K562 (cell line): ENCODE data around the gene FOXE1. TPM values are rescaled to one million over a fixed set of nuclear protein-coding genes. Genes with fewer than 3 reads are reported as not detected.

Source experiments
- ATAC-seq: fragments of 200-7000 bp; cut with Tn5 transposase; 3 replicates; pipeline ENCODE4 v1.9.1; 2020; ENCODE audit warnings: moderate library complexity
- BruUV-seq: library from RNA; stranded (reverse); fragments of 400-500 nt; replicated peaks from 2 replicates; lab custom pipeline; 2021; lab: Mats Ljungman, UMichigan
- CTCF ChIA-PET: fragments of 300-600 bp; formaldehyde crosslinking; extraction: SDS; loops from one replicate; lab custom pipeline; 2021; ENCODE audit warnings: low intra/inter-chr PET ratio; lab: Yijun Ruan, JAX
- POLR2A ChIA-PET: fragments of 300-600, 350-650 bp; sonication (Branson Sonifier 250); formaldehyde crosslinking; extraction: SDS; loops from one replicate; lab custom pipeline; 2021; ENCODE audit warnings: antibody characterized with exemption, inconsistent platforms; lab: Yijun Ruan, JAX
- DNase-seq, 4 experiments: peaks; one replicate each; pipeline versions ENCODE4 v3.0.0 to v3.0.0-alpha.2; 2011 to 2018; ENCODE audit warnings: low spot score in 3 of 4, mixed read lengths in 3 of 4; ENCODE audit errors: extremely low read depth in 1 of 4
- FAIRE-seq: peaks from 2 replicates; lab custom pipeline; 2011; peaks lifted over from hg19 to GRCh38; lab: Jason Lieb, UNC
- H2AFZ ChIP-seq: 2 replicates; pipeline ENCODE4 v1.6.0; 2011; ENCODE audit warnings: low read depth, low read length, control low read depth, inconsistent platforms
- H3K27ac ChIP-seq: fragments of 200-600 bp; 3 replicates; pipeline ENCODE4 v1.8.0; 2011; ENCODE audit warnings: low read depth, mild to moderate bottlenecking, control low read depth, inconsistent platforms, low read length, moderate library complexity, mixed read lengths; ENCODE audit errors: extremely low read depth
- H3K27me3 ChIP-seq, 2 experiments: fragments of 300-600 bp in 1 of 2; 2 replicates in 1 of 2; 3 replicates in 1 of 2; pipeline versions ENCODE4 v1.6.0 to v1.8.0; 2011; ENCODE audit warnings: inconsistent platforms in 2 of 2, low read length in 2 of 2, mild to moderate bottlenecking in 1 of 2, mixed read lengths in 1 of 2, moderate library complexity in 1 of 2; ENCODE audit not compliant: control insufficient read depth in 2 of 2, insufficient read depth in 2 of 2
- H3K36me3 ChIP-seq: fragments of 300-600 bp; 3 replicates; pipeline ENCODE4 v1.8.0; 2011; ENCODE audit warnings: mild to moderate bottlenecking, low read length, inconsistent platforms; ENCODE audit not compliant: control insufficient read depth, insufficient read depth
- H3K4me1 ChIP-seq, 2 experiments: fragments of 200-600 bp in 1 of 2; replicated peaks in 1 of 2; 2 replicates in 1 of 2; 3 replicates in 1 of 2; pipeline versions ENCODE4 v1.5.1 to v1.8.0; 2011; ENCODE audit warnings: inconsistent platforms in 2 of 2, low read length in 2 of 2, mild to moderate bottlenecking in 1 of 2, mixed read lengths in 1 of 2, moderate library complexity in 1 of 2; ENCODE audit not compliant: control insufficient read depth in 2 of 2, insufficient read depth in 2 of 2
- H3K4me2 ChIP-seq: 2 replicates; pipeline ENCODE4 v1.6.1; 2011; ENCODE audit warnings: low read length, control low read depth, inconsistent platforms, mixed read lengths; ENCODE audit not compliant: insufficient read depth
- H3K4me3 ChIP-seq: fragments of 200-600 bp; sonication (generic), shearing (Covaris generic); 2 replicates; pipeline ENCODE4 v1.5.1; 2016; ENCODE audit warnings: control low read depth, inconsistent platforms
- H3K79me2 ChIP-seq: fragments of 200-600 bp; 3 replicates; pipeline ENCODE4 v1.8.0; 2011; ENCODE audit warnings: low read length, inconsistent platforms; ENCODE audit not compliant: control insufficient read depth, insufficient read depth
- H3K9ac ChIP-seq, 2 experiments: 2 replicates each; pipeline versions ENCODE4 v1.6.0 to v1.6.1; 2011; ENCODE audit warnings: low read depth in 2 of 2, low read length in 2 of 2, control low read depth in 1 of 2, inconsistent platforms in 1 of 2, mild to moderate bottlenecking in 1 of 2, mixed read lengths in 1 of 2; ENCODE audit not compliant: insufficient read depth in 1 of 2
- H3K9me1 ChIP-seq: one replicate; pipeline ENCODE4 v1.6.0; 2011; ENCODE audit warnings: inconsistent platforms, mild to moderate bottlenecking, low read length, moderate library complexity; ENCODE audit not compliant: control insufficient read depth, insufficient read depth
- H3K9me3 ChIP-seq: replicated peaks from 2 replicates; pipeline ENCODE4 v1.5.1; 2011; ENCODE audit warnings: low read depth, low read length, inconsistent platforms; ENCODE audit not compliant: control insufficient read depth, insufficient read depth
- H4K20me1 ChIP-seq: replicated peaks from 2 replicates; pipeline ENCODE4 v1.6.1; 2011; ENCODE audit warnings: low read length, inconsistent platforms, mixed read lengths; ENCODE audit not compliant: control insufficient read depth, insufficient read depth
- DDX20 ChIP-seq: fragments of 450-650 bp; IDR thresholded peaks from 2 replicates; pipeline ENCODE4 v1.6.1; 2016; ENCODE audit warnings: missing genetic modification characterization, low read depth, mild to moderate bottlenecking, missing compliant biosample characterization, moderate library complexity
- EP400 ChIP-seq: fragments of 450-650 bp; IDR thresholded peaks from 2 replicates; pipeline ENCODE4 v1.6.1; 2017; ENCODE audit warnings: antibody characterized with exemption, mild to moderate bottlenecking, moderate library complexity
- FOXM1 ChIP-seq, 2 experiments: fragments of 450-650 bp in 1 of 2; sonication (generic) in 1 of 2; formaldehyde crosslinking in 1 of 2; IDR thresholded peaks; 2 replicates each; pipeline versions ENCODE4 v1.6.1 to v1.9.0; 2017 to 2022; ENCODE audit warnings: low read depth in 2 of 2, mild to moderate bottlenecking in 2 of 2, missing genetic modification reagents in 1 of 2, moderate library complexity in 1 of 2
- GABPA ChIP-seq: fragments of 200-800 bp; sonication (Bioruptor generic); conservative IDR thresholded peaks from 2 replicates; pipeline ENCODE4 v1.6.1; 2016; ENCODE audit warnings: low read depth, missing genetic modification characterization, missing compliant biosample characterization
- MTA1 ChIP-seq: fragments of 450-650 bp; IDR thresholded peaks from 2 replicates; pipeline ENCODE4 v1.6.1; 2017; ENCODE audit warnings: borderline replicate concordance
- MXI1 ChIP-seq: IDR thresholded peaks from 2 replicates; pipeline ENCODE4 v1.6.1; 2011; ENCODE audit warnings: low read depth, mild to moderate bottlenecking, improper control_type of control experiment, low read length
- POLR2AphosphoS2 ChIP-seq: IDR thresholded peaks from 2 replicates; pipeline ENCODE4 v1.6.1; 2012; ENCODE audit warnings: low read length, improper control_type of control experiment
- ZNF184 ChIP-seq: sonication (generic); formaldehyde crosslinking; IDR thresholded peaks from 2 replicates; pipeline ENCODE4 v1.5.0; 2020; ENCODE audit warnings: missing genetic modification reagents
- ZNF75A ChIP-seq: fragments of 450-650 bp; formaldehyde crosslinking; IDR thresholded peaks from 2 replicates; pipeline ENCODE4 v1.4.0; 2020; ENCODE audit warnings: mild to moderate bottlenecking
- in situ Hi-C: fragments of 300-500 bp; cut with MboI; formaldehyde crosslinking; loops from 4 replicates; pipeline ENCODE4 v1.15.0; 2018; ENCODE audit warnings: inconsistent platforms, mixed read lengths
- intact Hi-C: fragments of 100-400 bp; cut with micrococcal nuclease; formaldehyde crosslinking; loops from 2 replicates; pipeline ENCODE4 v1.14.2; 2022
- polyA plus RNA-seq, 8 experiments: library from polyadenylated mRNA; depleted of rRNA in 4 of 8; stranded (reverse) in 5 of 8; unstranded in 3 of 8; fragments of >200 nt; fragmentation: Nextera tagmentation in 2 of 8; fragmentation: Illumina TruSeq in 1 of 8; extraction: Ambion mirVana in 2 of 8; extraction: Trizol in 1 of 8; gene quantifications; 2 replicates each; pipeline versions ENCODE4 v1.2.1 to v1.2.3, GENCODE V29; 2011 to 2014; ENCODE audit warnings: inconsistent platforms in 1 of 8, missing spikeins in 1 of 8
- total RNA-seq, 7 experiments: library from RNA; depleted of rRNA in 6 of 7; stranded (reverse); fragments of >200 nt in 6 of 7; fragmentation: Illumina TruSeq in 2 of 7; extraction: Trizol in 2 of 7; gene quantifications; 2 replicates each; pipeline versions ENCODE4 v1.2.1 to v1.2.3, GENCODE V29; 2011 to 2021; ENCODE audit warnings: low replicate concordance in 1 of 7
- TF ChIP-seq, protein P1 (sequence below): fragments of 450-650 bp; IDR thresholded peaks from 2 replicates; pipeline ENCODE4 v1.6.1; 2017; ENCODE audit warnings: antibody characterized with exemption, mild to moderate bottlenecking
- TF ChIP-seq, protein P2 (sequence below): fragments of 450-650 bp; formaldehyde crosslinking; IDR thresholded peaks from 2 replicates; pipeline ENCODE4 v1.4.0; 2022; ENCODE audit warnings: missing genetic modification characterization
- TF ChIP-seq, protein P3 (sequence below), 2 experiments: IDR thresholded peaks; 2 replicates each; pipeline ENCODE4 v1.6.1; 2012; ENCODE audit warnings: improper control_type of control experiment in 2 of 2, low read depth in 2 of 2, low read length in 2 of 2, borderline replicate concordance in 1 of 2

Gene FOXE1
- total and polyA plus RNA-seq, 9 of the 15 experiments (the other 6 are each of a cell fraction or from before 2014, with no cell fraction given) = not detected

DNA sequence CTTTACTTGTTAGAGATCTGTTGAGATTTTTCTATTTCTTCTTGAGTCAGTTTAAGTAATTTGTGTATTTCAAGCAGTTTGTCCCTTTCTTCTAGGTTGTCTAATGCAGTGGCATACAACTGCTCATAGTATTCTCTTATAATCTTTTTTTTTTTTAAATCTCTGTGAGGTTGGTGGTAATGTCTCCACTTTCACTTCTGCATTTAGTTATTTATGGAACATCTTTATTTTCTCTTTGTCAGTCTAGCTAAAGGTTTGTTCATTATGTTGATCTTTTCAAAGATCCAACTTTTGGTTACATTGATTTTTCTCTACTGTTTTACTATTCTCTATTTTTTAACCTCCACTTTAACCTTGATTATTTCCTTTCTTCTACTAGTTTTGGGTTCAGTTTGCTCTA lies 13.8 kb downstream of the FOXE1 start:
- intact Hi-C loops = no loop called here
- H2AFZ ChIP-seq = no peak overlapping the region
- no peak for DNase-seq
- no TSS peak for BruUV-seq
- TF ChIP-seq, protein P1, sequence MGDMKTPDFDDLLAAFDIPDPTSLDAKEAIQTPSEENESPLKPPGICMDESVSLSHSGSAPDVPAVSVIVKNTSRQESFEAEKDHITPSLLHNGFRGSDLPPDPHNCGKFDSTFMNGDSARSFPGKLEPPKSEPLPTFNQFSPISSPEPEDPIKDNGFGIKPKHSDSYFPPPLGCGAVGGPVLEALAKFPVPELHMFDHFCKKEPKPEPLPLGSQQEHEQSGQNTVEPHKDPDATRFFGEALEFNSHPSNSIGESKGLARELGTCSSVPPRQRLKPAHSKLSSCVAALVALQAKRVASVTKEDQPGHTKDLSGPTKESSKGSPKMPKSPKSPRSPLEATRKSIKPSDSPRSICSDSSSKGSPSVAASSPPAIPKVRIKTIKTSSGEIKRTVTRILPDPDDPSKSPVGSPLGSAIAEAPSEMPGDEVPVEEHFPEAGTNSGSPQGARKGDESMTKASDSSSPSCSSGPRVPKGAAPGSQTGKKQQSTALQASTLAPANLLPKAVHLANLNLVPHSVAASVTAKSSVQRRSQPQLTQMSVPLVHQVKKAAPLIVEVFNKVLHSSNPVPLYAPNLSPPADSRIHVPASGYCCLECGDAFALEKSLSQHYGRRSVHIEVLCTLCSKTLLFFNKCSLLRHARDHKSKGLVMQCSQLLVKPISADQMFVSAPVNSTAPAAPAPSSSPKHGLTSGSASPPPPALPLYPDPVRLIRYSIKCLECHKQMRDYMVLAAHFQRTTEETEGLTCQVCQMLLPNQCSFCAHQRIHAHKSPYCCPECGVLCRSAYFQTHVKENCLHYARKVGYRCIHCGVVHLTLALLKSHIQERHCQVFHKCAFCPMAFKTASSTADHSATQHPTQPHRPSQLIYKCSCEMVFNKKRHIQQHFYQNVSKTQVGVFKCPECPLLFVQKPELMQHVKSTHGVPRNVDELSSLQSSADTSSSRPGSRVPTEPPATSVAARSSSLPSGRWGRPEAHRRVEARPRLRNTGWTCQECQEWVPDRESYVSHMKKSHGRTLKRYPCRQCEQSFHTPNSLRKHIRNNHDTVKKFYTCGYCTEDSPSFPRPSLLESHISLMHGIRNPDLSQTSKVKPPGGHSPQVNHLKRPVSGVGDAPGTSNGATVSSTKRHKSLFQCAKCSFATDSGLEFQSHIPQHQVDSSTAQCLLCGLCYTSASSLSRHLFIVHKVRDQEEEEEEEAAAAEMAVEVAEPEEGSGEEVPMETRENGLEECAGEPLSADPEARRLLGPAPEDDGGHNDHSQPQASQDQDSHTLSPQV = no peak
- TF ChIP-seq POLR2AphosphoS2 = no peak
- TF ChIP-seq DDX20 (tag) = no peak
- TF ChIP-seq ZNF75A (CRISPR knock-in tag) = no peak
- TF ChIP-seq, protein P2, sequence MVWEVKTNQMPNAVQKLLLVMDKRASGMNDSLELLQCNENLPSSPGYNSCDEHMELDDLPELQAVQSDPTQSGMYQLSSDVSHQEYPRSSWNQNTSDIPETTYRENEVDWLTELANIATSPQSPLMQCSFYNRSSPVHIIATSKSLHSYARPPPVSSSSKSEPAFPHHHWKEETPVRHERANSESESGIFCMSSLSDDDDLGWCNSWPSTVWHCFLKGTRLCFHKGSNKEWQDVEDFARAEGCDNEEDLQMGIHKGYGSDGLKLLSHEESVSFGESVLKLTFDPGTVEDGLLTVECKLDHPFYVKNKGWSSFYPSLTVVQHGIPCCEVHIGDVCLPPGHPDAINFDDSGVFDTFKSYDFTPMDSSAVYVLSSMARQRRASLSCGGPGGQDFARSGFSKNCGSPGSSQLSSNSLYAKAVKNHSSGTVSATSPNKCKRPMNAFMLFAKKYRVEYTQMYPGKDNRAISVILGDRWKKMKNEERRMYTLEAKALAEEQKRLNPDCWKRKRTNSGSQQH (CRISPR knock-in tag) = no peak
- no peak for TF ChIP-seq FOXM1 (IDR thresholded peaks at IDR 0.05; ENCODE audit: low read depth)
- TF ChIP-seq FOXM1 (CRISPR knock-in tag; IDR thresholded peaks at IDR 0.05; ENCODE audit: low read depth) = no peak
- TF ChIP-seq, protein P3, sequence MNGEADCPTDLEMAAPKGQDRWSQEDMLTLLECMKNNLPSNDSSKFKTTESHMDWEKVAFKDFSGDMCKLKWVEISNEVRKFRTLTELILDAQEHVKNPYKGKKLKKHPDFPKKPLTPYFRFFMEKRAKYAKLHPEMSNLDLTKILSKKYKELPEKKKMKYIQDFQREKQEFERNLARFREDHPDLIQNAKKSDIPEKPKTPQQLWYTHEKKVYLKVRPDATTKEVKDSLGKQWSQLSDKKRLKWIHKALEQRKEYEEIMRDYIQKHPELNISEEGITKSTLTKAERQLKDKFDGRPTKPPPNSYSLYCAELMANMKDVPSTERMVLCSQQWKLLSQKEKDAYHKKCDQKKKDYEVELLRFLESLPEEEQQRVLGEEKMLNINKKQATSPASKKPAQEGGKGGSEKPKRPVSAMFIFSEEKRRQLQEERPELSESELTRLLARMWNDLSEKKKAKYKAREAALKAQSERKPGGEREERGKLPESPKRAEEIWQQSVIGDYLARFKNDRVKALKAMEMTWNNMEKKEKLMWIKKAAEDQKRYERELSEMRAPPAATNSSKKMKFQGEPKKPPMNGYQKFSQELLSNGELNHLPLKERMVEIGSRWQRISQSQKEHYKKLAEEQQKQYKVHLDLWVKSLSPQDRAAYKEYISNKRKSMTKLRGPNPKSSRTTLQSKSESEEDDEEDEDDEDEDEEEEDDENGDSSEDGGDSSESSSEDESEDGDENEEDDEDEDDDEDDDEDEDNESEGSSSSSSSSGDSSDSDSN (IDR thresholded peaks at IDR 0.05; ENCODE audit: borderline replicate concordance in 1 of 2, low read depth in 2 of 2, low read length in 2 of 2) = no peak
- TF ChIP-seq GABPA = no peak
- no peak for TF ChIP-seq MXI1
- TF ChIP-seq EP400 = no peak
- no peak for TF ChIP-seq MTA1
- no peak for TF ChIP-seq ZNF184 (CRISPR knock-in tag)
- H3K9me1 ChIP-seq = no peaks in the 10 kb centered on the region
- H3K9ac ChIP-seq = no peak overlapping the region
- peaks cover 13 to 22% of the 10 kb centered on the region in 2 experiments; a peak in 3 of 5 replicates for H3K27me3 ChIP-seq
- H3K4me1 ChIP-seq = no peaks in the 10 kb centered on the region
- H3K79me2 ChIP-seq = no peaks in the 10 kb centered on the region
- no peak overlapping the region for H3K27ac ChIP-seq
- no peak for FAIRE-seq
- H3K36me3 ChIP-seq = no peaks in the 10 kb centered on the region
- H3K9me3 ChIP-seq = no peaks in the 10 kb centered on the region; the same call in 1 of the 2 replicates
- in situ Hi-C loops = no loop called here
- ATAC-seq = no peak
- no peak overlapping the region for H3K4me3 ChIP-seq
- no peak overlapping the region for H3K4me2 ChIP-seq
- ChIA-PET POLR2A (no interaction called here), CTCF (no interaction called here)
- H4K20me1 ChIP-seq = no peaks in the 10 kb centered on the region
